RCC 7860 (cell line): ENCODE measurements around the gene PKD1L1.

ENCODE experiments used
- DNase-seq: peaks from one replicate; pipeline ENCODE4 v3.0.0-alpha.2; 2015; ENCODE audit warnings: low spot score
- FAIRE-seq: peaks from 2 replicates; lab custom pipeline; 2012; peaks lifted over from hg19 to GRCh38; lab: Jason Lieb, UNC

PKD1L1 gene

DNA sequence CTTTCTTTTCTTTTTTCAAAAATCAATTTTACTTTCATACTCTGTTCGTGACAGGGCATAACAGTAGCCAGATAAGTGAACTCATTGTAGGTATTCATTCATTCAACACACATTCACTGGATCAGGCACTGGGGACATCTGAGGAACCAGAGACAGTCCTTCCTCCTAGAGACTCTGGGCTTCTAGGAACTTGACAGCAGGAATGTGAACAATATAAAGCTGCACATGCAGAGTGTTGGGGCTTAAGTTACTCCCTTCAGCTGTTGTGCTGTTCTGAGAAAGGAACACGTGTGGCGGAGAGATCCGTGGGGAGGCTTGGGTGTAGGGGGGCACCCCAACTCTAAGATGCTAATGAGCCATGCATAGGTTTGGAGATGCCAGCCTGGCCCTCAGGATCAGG, 120.4 kb downstream of the PKD1L1 start:
- no peak for DNase-seq
- no peak for FAIRE-seq

GRCh38 chr7:47827351-47827756, 120.9 kb downstream of the PKD1L1 start:
- FAIRE-seq: no peak
- no peak for DNase-seq

DNA sequence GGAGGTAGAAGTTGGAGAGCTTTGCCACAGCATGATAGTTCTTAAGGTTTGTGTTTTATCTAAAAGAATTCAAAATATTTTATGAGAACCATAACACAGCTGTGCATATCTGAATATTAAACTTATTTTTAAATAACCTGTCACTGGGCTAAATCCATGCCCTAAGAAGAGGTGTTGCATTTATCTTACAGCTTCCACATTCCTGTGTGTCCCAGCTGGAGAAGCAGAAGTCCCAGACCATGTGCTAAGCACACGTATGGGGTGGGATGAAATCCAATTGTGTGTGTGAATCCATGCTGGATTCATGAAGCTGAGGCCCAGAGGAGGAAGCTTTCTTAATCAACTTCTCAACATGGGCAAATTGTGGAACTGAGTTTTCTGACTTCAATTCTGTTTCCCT, 121.5 kb downstream of the PKD1L1 start:
- FAIRE-seq: no peak
- no peak for DNase-seq

- DNase-seq: no peak
- no peak for FAIRE-seq
Observed at GRCh38 chr7:47819607-47819920, 128.7 kb downstream of the PKD1L1 start.

DNA sequence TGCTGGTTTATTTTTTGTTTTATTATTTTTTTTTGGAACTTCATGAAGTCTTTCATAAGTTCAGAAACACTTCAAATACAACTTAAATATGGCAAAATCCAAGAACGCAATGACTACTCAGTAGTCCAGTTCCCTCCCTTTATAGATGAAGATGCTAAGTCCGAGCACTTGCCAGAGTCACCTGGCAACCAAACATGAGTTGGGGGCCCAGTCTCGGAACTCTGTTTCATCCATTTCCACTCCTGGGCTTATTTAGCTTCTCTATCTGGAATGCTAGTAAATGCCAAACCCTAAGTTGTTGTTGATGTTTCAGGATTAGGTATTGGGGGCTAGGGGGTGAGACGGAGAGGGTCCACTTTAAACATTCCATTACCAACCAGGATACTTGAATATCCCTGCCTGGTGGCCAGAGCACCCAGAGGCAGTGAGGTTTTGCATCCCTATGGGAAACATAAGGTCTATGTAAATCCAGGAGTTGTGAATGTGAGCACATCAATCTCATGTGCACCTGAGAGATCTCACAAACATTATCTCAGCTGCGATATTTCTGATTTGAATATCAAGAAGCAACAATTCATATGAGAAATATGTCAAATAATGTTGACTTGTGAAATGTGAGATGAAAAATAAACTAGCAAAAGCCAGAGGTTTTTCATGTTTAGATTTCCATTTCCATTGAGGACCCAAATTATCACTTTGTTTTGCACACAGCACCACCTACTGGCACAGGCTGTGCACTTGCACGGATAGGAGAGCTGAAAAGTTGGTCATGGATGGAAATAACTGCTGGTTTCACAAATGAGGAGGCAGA, 129.3 kb downstream of the PKD1L1 start:
- DNase-seq: peak; percentile 64
- FAIRE-seq: peak; percentile 82

GRCh38 chr7:47817917-47818316, 130.3 kb downstream of the PKD1L1 start:
- DNase-seq (no peak), FAIRE-seq (no peak)

- DNase-seq: peak; percentile 67
Observed at GRCh38 chr7:47816647-47817046, 131.6 kb downstream of the PKD1L1 start.

GRCh38 chr7:47815867-47816266, 132.4 kb downstream of the PKD1L1 start:
- no peak for DNase-seq
- FAIRE-seq: no peak

More at GRCh38 chr7:47816647-47817046, 131.6 kb downstream of the PKD1L1 start:
- FAIRE-seq: peak; percentile 56

DNA sequence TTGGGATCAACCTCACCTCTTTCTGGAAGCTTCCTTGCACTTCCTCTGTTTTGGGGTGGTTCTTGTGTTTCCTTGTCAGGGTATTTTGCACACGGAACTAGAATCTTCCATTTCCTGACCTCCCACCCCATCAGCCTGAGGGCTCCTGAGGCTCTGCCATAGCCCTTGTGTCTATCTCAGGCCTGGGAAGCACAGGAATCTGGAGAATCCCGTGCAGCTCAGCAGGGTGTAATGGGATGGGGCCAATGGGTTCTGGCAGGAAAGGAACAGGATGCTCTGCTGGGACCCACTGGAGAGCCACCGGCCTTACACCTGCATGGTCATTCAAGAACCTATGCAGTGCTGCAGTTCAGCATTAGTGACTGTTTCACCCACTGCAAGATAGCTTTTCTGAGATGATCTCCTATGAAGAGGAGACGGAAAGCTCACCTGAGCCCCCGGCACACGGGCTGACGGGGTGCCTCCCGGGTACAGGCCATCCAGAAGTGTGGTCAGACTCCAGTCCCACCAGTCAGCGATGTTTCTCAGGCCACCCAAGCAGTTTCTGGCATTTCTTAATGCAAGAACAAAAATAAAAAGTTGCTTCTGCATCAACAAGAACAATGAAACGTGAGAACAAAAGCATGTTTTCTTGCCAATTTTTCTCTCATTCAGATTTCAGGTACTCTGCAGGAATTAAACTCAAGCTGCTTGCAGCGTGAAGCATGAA, 133.2 kb downstream of the PKD1L1 start:
- FAIRE-seq (no peak), DNase-seq (no peak)

- DNase-seq (no peak), FAIRE-seq (no peak)
Observed at GRCh38 chr7:47813620-47814260, 134.5 kb downstream of the PKD1L1 start.

- DNase-seq: no peak
Observed at GRCh38 chr7:47812429-47813136, 135.7 kb downstream of the PKD1L1 start.

GRCh38 chr7:47811632-47812380, 136.5 kb downstream of the PKD1L1 start:
- no peak for DNase-seq
- no peak for FAIRE-seq

More at GRCh38 chr7:47812429-47813136, 135.7 kb downstream of the PKD1L1 start:
- no peak for FAIRE-seq

DNA sequence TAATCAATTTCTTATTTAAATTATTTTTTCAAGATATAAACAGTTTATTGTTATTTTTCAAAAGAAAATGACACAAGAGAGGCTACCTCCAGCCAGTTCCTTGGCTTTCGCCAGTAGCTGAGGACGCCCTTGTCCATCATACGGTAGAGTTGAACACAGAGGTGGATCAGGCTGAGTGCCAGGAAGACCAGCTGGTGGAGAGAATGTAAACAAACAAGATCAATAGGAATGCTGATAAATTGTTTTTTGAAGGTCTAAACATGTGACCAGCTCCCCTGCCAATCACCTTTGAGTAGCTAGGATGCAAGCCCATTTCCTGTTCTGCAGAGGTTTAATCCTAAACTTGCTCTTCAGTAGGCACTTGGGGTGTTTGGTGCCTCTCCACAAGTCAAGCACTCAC, 138.9 kb downstream of the PKD1L1 start:
- DNase-seq: no peak
- FAIRE-seq: no peak

DNA sequence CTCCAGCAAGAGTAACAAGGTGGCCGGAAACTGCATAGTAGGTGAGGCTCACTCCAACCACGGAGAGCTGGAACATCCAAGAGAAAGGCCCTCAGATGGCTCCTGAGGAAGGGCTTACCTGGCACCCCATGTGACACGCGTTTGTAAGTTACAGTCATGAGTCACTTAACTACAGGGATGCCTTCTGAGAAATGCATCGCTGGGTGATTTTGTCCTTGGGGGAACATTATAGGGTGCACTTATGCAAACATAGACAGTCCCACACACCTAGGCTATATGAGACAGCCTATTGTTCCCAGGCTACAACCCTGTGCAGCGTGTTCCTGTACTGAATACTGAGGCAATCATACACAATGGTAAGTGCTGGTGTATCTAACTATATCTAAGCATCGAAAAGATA, 139.9 kb downstream of the PKD1L1 start:
- FAIRE-seq: no peak

GRCh38 chr7:47807756-47808155, 140.5 kb downstream of the PKD1L1 start:
- FAIRE-seq (no peak), DNase-seq (no peak)

More for the DNA sequence above, 139.9 kb downstream of the PKD1L1 start:
- no peak for DNase-seq

- DNase-seq (no peak), FAIRE-seq (no peak)
Observed at GRCh38 chr7:47807126-47807525, 141.1 kb downstream of the PKD1L1 start.

DNA sequence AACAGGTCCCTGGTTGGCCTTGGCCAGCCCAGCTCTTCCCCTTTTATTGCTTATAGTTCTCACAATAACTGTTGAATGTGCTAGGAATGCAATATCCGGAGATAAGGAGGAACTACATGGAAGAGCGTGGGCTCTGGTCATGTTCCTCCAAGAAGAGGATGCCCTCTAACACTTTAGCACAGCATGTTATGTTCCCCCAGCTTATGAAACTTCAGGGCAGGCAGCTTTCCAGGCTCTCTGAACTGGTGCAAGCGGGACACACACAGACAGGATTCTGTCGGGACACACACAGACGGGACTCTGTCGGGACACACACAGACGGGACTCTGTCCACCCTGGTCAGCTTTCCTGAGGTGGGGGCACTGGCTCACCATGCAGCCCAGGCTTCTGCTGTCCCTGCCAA, 141.6 kb downstream of the PKD1L1 start:
- no peak for FAIRE-seq
- no peak for DNase-seq

DNA sequence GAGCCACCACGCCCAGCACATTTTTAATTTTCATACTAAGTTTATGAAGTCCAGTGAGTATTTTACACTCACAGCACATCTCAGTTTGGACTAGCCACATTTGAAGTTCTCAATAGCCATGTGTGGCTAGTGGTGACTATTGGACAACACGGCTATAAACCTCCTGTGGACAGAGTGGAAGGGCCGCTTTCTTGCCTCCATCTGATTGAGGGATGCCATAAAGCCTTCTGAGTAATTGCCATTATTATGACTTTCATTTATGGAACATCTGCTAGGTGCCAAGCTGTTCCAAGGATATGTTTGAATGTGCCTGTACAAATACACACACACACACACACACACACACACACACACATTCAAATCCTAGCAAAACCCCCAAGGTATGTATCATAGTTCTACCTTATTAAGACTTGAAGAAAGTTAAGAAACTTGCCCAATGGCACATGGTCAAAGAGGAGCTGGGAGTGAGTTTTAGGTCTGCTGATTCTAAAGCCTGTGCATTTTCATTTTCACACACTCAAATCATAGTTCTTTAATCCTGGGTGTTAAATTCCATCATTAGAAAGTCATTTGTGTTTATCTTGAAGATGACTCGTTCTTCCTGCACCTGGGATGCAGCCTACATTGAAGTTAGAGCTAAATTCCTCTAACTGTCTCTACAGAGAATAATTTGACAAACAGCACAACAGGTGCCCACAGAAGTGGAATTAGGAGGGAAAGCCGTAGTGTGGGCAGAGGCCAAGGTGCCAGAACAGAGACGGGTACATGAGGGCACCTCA, 143.3 kb downstream of the PKD1L1 start:
- DNase-seq (peak; percentile 18), FAIRE-seq (no peak)

DNA sequence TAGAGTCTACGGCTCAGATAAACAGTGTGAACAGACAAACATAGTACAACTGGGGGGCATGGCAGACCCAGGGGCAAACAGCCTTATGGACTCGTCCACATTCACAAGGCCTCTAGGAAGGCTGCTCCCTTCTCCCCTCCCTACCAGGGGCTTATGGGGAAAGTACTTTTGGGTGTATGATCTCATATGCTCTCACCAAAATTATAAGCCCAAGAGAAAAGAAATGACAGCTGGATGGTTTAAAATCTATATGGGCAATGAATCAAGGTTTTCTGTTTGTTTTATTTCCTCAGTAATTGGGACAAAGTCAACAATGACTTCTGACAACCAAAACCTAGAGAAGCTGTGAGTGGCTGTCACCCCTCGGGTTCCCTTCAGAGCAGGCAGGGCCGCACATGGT, 144.4 kb downstream of the PKD1L1 start:
- no peak for FAIRE-seq
- no peak for DNase-seq

DNA sequence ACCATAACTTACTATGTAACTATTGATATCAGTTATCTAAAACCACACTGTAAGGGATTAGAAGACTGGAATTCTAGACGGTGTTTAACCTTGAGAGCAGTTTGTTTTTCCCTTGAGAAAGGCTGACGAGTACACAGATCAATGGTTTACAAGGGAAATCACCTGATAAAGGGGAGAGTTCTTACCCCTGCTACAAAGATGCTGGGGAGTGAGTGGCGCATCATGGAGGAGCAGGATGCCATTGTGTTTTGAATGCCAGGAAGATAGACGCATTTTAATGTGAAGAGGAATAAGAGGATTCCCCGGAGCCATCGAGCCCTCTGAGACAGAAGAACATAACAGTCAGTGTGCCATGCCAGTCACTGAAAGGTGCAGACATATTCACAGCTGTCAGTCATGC, 145.2 kb downstream of the PKD1L1 start:
- DNase-seq (no peak), FAIRE-seq (no peak)
